ELF-1 (cell line): ENCODE measurements around the gene C3orf52.

Experiments used
- DNase-seq: peaks from one replicate; pipeline ENCODE4 v3.0.0-alpha.2; 2016; ENCODE audit warnings: low read depth, low spot score

The C3orf52 gene

GRCh38 chr3:112086875-112087524, 811 bp downstream of the C3orf52 start:
- DNase-seq = no peak

- DNase-seq = no peak
Measured at GRCh38 chr3:112087746-112088145, 1.6 kb downstream of the C3orf52 start.

- no peak for DNase-seq
Measured at GRCh38 chr3:112088944-112089343, 2.8 kb downstream of the C3orf52 start.

GRCh38 chr3:112089956-112090886, 4.0 kb downstream of the C3orf52 start:
- no peak for DNase-seq

- DNase-seq = no peak
Measured at GRCh38 chr3:112090887-112091586, 4.8 kb downstream of the C3orf52 start.

- peak; percentile 41 for DNase-seq
Measured at GRCh38 chr3:112092496-112093179, 6.4 kb downstream of the C3orf52 start.

- no peak for DNase-seq
Measured at GRCh38 chr3:112093180-112093522, 7.0 kb downstream of the C3orf52 start.

GRCh38 chr3:112095731-112096130, 9.5 kb downstream of the C3orf52 start:
- no peak for DNase-seq

GRCh38 chr3:112096176-112096575, 10.0 kb downstream of the C3orf52 start:
- DNase-seq = no peak

- DNase-seq = no peak
Measured at GRCh38 chr3:112097378-112097777, 11.2 kb downstream of the C3orf52 start.

- no peak for DNase-seq
Measured at GRCh38 chr3:112101916-112102315, 15.7 kb downstream of the C3orf52 start.

GRCh38 chr3:112104774-112105173, 18.6 kb downstream of the C3orf52 start:
- DNase-seq = no peak

GRCh38 chr3:112109322-112109721, 23.1 kb downstream of the C3orf52 start:
- no peak for DNase-seq

GRCh38 chr3:112111785-112112402, 25.7 kb downstream of the C3orf52 start:
- peak; percentile 61 for DNase-seq

GRCh38 chr3:112114576-112115160, 28.5 kb downstream of the C3orf52 start:
- no peak for DNase-seq

GRCh38 chr3:112115161-112115739, 29.1 kb downstream of the C3orf52 start:
- DNase-seq = no peak

GRCh38 chr3:112115806-112116383, 29.7 kb downstream of the C3orf52 start:
- DNase-seq = no peak

GRCh38 chr3:112116748-112117186, 30.6 kb downstream of the C3orf52 start:
- no peak for DNase-seq

- no peak for DNase-seq
Measured at GRCh38 chr3:112117415-112117814, 31.2 kb downstream of the C3orf52 start.
